Inferior parietal cortex (tissue), 1 donor: ENCODE measurements around the gene NAA60.
A peak's percentile ranks its signal among the peaks of the same experiment; 100 is the strongest.

Experiments used
- DNase-seq: peaks from one replicate; pipeline ENCODE4 v3.0.0-alpha.2; 2016; ENCODE audit errors: extremely low spot score

The NAA60 gene

DNA sequence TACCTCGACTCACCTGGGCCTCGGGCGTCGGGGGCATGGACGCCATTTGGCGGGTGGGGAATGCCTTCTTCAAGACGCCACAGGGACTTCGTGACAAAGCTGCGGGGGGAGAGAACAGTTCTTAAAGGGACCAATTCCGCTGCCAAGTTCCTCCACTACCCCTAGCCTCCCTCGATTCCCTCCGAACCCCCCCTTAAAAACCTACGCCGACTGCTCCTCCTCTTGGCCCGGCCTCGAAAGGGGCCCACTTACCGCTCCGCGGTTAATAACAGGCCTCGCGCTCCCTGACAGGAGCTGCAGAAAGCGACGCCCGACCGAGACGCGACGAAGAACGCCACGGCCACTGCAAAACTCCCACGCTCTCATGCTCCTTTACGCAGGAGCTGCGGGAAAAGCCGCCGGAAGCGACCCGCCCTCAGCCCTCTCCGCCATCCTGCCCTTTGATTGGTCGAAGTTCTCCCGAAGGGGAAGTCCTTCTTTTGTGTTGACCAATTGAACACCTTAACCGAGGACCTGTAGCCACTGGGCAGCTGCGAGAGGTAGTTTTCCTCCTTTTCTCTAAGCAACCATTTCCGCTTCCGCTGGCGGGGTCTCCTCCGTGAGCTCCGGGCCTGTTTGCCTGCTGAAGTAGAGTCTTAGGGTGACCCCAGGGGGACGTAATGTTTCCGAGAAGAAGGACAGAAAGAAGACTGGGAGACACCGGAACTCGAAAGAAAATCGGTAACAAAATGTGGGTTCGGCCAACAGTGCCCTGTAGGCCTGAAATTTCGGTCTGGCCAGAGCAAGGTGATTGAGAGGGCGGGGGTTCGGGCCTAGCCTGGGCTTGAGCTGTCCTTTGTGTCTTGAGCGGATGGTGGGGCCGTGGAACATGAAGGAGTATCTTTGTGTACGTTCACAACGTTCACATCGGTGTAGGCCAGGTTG is at the start of gene NAA60, which contains the start of gene ZNF597:
NAA60 (plus strand) TSS at position 573 of the 924 bp plus-strand sequence. CDS start 32,548 bp downstream, outside the sequence.
ZNF597 (minus strand) TSS at position 397 of the 924 bp plus-strand sequence; CDS start at position 46, 351 bp downstream.
- peak; percentile 84 for DNase-seq

DNA sequence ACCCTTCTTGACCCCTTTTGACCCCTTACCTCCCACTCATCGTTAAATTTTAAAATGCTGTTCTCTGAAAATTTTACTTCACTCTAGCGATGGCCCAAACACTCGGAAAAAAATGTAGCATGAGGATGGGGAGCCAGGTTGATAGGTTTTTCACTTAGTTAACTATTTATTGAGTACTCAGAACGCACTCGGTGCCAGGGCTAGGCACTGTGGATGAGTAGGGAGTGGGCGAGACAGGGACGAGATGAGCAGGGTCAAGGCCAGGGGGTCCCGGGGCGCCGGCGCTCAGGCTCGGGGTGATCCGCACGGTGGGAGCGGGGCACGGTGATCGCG is 43.1 kb upstream of the NAA60 start:
- no peak for DNase-seq

DNA sequence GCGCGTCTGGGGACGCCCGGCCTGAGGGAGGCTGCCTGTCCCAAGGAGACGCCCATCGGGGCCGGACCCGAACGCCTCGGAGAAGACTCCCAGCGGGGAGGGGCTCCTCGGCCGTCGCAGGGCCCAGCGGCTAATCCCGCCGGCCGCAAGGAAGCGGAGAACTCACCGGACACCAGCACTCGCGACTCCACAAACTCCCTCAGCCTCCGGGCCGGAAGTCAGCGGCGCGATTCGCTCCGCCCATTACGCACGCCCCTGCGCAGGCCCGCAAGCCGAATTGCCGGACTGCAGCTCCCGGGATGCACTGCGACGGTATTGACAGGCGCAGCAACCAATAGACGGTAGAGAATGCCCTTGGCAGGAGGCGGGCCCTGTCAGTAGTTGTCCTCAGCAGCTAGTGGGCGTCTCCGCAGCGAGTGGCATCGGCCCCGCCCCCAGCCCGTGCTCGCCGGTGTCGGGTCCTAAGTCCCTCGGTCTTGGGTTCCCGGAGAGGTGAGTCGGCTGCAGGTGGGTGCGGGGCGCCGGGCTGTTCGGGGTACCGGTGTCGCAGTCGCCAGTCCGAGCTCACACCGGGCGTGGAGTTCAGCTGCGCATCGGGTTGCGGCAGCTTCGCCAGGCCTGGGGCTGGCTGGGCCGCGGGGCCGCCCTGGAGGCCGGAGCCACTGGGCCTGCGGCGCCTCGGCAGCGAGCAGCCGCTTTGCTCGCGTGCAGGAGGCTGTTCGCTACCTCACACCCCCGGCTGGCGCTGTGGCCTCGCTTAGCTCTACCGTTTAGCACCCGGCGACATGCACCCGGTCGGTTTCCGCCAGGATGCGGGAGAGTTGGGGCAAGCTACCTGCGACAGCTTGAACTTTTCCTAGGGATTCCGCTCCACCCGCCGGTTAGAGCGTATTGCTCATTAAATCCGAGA is 42.4 kb upstream of the NAA60 start, which contains the start of the genes ZNF174 and ZSCAN32:
ZNF174 (plus strand) TSS at position 437 of the 910 bp plus-strand sequence. CDS start 790 bp downstream, outside the sequence.
ZSCAN32 (minus strand) TSS at position 226 of the 910 bp plus-strand sequence. CDS start 3,447 bp downstream, outside the sequence.
- DNase-seq = peak; percentile 99

DNA sequence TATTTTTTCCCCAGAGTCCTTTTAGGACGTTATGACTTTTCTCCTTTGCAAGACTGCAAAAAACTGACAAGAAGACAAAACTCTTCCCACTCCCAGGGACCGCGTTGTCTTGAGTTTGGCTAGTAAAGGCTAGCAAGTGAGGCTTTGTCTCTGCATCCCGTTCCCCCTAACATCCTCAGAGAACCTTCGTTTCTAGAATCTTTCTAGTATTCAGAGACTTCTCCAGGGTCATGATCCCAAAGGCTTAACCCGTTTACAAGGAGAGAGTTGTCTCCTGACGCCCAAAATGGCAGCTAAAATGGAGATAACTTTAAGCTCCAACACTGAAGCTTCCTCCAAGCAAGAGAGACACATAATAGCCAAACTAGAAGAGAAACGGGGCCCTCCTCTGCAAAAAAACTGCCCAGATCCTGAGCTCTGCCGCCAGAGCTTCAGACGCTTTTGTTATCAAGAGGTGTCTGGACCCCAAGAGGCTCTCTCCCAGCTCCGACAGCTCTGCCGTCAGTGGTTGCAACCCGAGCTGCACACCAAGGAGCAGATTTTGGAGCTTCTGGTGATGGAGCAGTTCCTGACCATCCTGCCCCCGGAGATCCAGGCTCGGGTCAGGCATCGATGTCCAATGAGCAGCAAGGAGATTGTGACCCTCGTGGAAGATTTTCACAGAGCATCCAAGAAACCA is 41.6 kb upstream of the NAA60 start:
- no peak for DNase-seq

GRCh38 chr16:3408561-3409197 is 34.8 kb upstream of the NAA60 start:
- DNase-seq = no peak

DNA sequence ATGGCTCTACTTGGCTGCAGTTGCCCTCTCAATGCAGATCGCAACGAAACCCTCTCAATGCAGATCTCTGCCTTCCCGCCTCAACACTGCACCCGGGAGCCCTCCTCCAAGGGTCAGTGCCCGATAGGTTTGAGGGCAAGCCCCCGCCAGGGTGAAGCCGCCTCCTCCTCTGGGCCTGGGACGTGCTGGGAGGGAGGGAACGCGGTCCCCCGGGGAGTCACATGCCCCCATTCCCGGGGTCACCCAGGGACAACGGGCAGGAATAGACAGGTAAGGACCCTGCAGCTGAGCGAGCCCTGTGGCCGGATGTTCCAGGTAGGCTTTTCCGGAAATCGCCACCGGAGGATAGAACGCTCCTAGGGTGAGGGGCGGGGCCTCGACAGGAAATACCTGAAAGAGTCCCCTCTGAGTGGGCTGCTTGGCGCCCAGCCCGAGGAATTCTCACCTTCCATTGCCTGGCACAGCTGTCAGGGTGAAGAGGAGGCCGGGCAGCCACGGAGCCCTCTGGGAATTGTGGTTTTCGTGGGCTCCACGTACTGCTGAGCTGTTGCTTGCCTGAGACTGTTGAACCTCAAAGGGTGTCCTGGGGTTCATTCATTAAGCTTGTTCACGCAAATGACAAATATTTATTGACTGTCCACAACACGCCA is 29.6 kb upstream of the NAA60 start:
- DNase-seq = no peak

DNA sequence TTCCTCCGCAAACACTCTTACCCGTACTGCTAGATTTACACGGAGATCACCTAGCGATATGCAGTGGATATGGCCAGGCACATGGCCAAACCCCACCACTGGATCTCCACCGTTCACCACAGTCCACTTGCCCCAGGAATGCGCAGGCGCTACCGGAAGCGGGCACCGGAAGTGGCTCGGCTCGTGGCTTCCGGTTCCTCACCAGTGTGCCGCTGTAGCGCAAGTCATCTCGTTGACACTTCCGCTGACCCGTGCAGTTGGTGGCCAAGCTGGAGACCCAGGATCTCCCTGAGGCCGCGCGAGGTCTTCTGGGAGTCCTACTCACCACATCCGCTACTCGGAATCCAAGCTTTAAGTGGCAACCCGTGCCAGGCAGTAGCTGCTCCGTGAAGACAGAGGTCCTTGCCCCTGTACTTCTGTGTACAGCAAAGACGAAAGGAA is 11.7 kb upstream of the NAA60 start:
- DNase-seq = peak; percentile 19

- DNase-seq = no peak
Observed at GRCh38 chr16:3434373-3434772, 9.1 kb upstream of the NAA60 start.

GRCh38 chr16:3439637-3440036 is 3.8 kb upstream of the NAA60 start:
- no peak for DNase-seq

- peak; percentile 13 for DNase-seq
Observed at GRCh38 chr16:3444032-3444388, 530 bp downstream of the NAA60 start.

DNA sequence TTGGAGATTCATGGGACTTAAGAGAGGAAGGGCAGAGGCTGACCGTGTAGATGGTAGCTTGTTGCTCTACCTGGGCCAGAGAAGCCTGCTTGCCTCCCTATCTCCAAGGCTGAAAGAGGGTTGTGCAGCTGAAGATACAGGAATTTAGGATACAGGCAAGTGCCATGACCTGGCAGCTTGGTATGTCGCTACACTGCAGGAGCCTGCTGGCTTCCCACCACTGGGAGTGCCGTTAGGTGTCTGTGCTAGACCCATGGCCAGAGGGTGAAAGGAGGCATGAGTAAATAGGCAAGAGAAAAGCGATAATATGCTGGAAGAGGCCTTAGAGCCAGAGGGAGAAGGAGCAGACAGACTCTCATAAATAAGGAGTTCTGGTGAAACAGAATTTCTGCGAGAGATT is 10.6 kb downstream of the NAA60 start:
- no peak for DNase-seq

DNA sequence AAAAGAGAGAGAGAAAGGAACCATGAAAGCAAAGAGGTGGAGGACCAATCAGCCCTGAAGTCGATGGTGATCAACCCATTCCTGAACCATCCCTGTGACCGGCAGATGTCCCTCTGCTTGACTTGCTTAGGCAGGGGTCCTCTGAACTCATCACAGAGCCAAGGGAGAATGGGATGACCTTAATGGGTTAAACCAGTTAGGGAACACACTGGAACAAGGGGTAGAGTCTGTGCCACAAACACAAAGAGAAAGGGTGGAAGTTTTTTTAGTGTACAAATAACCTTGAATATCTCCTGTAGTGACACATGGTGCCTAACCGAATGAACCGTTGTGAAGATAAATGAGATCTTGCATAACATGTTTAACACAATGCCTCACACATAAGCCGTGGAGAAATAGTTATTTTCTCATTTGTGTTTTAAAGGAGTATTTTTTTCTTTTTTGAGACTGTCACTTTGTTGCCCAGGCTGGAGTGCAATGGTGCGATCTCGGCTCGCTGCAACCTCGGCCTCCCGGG is 11.2 kb downstream of the NAA60 start:
- no peak for DNase-seq

DNA sequence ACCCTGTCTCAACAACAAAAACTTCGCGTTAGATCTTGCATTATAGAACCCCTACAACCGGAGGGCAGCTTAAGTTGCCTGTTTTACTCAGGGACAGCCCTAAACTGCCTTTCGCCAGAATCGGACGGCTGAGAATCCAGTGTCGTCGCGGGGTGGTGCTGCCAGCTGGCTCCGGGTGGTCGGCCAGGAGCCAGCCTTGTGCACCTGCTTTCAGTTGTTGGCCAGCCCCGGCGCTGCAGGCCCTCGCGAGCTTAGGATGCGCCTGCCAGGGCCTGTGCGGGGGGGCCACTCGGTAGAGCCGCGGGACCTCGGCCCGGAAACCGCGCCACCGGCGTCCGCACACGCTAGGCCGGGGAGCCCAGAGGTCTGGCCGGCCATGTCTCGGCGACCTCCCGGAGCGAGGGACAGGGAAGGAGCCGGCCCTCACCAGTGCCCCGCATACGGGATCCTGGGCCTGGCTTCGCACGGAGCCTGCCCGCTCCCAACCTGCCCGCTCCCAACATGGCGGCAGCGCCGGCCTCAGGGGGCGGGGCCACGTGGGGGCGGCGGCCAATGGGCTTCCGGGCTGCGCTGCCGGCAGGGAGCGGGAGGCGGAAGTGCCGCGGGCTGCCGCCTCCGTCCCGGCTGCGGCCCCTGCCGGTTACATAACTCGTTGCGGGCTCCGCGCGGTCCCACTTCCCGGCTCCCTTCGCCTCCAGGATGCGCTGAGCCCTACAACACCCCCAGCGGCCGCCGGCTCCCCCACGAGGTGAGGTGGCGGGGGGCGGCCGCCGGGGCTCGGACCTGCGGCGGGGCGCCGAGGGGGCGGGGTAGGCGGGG is 14.2 kb downstream of the NAA60 start:
- DNase-seq = peak; percentile 88

- DNase-seq = peak; percentile 13
Observed at GRCh38 chr16:3458278-3458851, 14.9 kb downstream of the NAA60 start.

- peak; percentile 15 for DNase-seq
Observed at GRCh38 chr16:3458852-3459361, 15.4 kb downstream of the NAA60 start.

DNA sequence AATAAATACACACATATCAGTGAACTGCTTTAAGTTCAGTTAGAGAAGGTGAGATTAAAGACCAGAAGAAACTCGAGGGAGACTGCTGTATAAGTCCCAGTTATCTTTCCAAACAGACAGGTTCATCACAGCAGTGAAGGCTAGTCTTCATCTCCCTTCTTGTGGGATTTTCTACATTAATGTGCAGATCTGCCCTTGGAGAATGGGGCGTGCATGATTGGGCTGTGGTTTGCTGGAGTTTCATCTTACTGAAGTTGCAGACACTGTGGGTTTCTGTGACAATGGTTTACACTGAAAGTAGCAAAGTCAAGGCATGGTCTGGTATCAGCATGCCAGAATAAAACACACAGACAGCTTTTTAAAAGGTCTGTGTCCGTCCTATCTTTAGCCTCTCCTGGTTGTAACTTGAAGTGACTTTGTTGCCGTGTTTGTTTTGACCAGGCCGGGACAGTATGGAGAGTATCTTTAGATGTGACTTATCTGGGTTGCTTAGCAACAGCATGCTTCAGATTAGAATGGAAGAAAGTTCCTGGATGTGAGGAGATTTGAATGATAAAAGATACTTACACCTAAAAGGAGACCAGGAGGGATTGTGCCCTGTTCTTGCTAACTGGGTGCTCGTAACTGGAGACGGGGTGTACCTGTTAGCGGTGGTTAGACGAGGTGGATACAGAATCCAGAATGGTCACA is 16.1 kb downstream of the NAA60 start:
- peak; percentile 6 for DNase-seq

GRCh38 chr16:3460121-3460520 is 16.6 kb downstream of the NAA60 start:
- DNase-seq = no peak

DNA sequence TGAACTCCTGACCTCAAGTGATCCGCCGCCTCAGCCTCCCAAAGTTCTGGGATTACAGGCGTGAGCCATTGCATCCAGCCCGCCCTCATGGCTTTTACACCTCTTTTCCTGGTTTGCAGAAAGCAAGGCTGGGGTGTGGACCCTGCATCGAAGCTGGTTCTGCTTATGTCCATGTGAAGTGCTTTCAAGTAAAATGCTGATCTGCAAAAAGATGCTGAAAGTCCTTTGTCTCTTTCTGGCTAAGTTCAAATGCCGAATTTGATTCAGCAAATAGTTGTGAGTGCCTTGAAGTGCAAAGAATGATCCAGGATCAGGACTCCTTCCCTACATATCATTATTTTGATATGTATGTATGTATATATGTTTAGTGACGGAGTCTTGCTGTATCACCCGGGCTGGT is 17.1 kb downstream of the NAA60 start:
- no peak for DNase-seq
